ENCODE measurements around the gene RNLS. TPM values are rescaled to one million over a fixed set of nuclear protein-coding genes. Genes with fewer than 3 reads are reported as not detected.

RNLS gene
- total RNA-seq, 1 experiment from 2014 or later = 11.4 TPM

- POLR2A ChIA-PET = interaction anchor here (0.6 kb wide), 1 partner anchor 28 kb away, joined by 4 read pairs; no protein-coding TSS in a partner anchor
- CTCF ChIA-PET = no interaction called here
- Histone ChIP-seq H3K9me3 (ENCODE audit: control insufficient read depth, insufficient read depth, low read depth, low read length) (no peaks in the 10 kb centered on the region), H3K27ac (ENCODE audit: low read length) (no peak overlapping the region), H3K36me3 (ENCODE audit: control insufficient read depth, insufficient read depth, low read length) (no peaks in the 10 kb centered on the region), H3K4me3 (ENCODE audit: low read depth in 2 of 2, low read length in 2 of 2) (no peak overlapping the region), H3K27me3 (ENCODE audit: control insufficient read depth, insufficient read depth, low read length) (no peaks in the 10 kb centered on the region), H3K4me1 (ENCODE audit: control insufficient read depth, insufficient read depth, low read length) (no peaks in the 10 kb centered on the region)
- DNase-seq (ENCODE audit: low read depth, low spot score) = no peak
- intact Hi-C loops (cut with micrococcal nuclease; ENCODE audit: unreplicated experiment) = no loop called here
- in situ Hi-C loops (cut with HindIII; ENCODE audit: low pct_unique_long_range_greater_than_20kb, low sequenced_read_pairs) = no loop called here
- BruUV-seq (replicated peaks) = no TSS peak
- no peak for ATAC-seq
- no peak for TF ChIP-seq CTCF (IDR thresholded peaks at IDR 0.05)
- TF ChIP-seq SIN3A (IDR thresholded peaks at IDR 0.05; ENCODE audit: borderline replicate concordance, insufficient read depth, low read depth, low read length) = no peak
- no peak for TF ChIP-seq TCF7L2 (IDR thresholded peaks at IDR 0.05; ENCODE audit: low read depth, low read length)
- no peak for TF ChIP-seq REST (IDR thresholded peaks at IDR 0.05; ENCODE audit: insufficient read depth in 1 of 2, low read depth in 2 of 2, low read length in 1 of 2)
- TF ChIP-seq POLR2AphosphoS5 (IDR thresholded peaks at IDR 0.05; ENCODE audit: low read depth, low read length) = no peak
Observed at GRCh38 chr10:88409824-88410223, 173.3 kb downstream of the RNLS start.

GRCh38 chr10:88409236-88409635 lies 173.9 kb downstream of the RNLS start:
- ATAC-seq (no peak), DNase-seq (ENCODE audit: low read depth, low spot score) (no peak)
- Histone ChIP-seq H3K9me3 (ENCODE audit: control insufficient read depth, insufficient read depth, low read depth, low read length) (no peaks in the 10 kb centered on the region), H3K4me3 (ENCODE audit: low read depth in 2 of 2, low read length in 2 of 2) (no peak overlapping the region), H3K27ac (ENCODE audit: low read length) (no peak overlapping the region), H3K27me3 (ENCODE audit: control insufficient read depth, insufficient read depth, low read length) (no peaks in the 10 kb centered on the region), H3K4me1 (ENCODE audit: control insufficient read depth, insufficient read depth, low read length) (no peaks in the 10 kb centered on the region), H3K36me3 (ENCODE audit: control insufficient read depth, insufficient read depth, low read length) (no peaks in the 10 kb centered on the region)
- intact Hi-C loops (cut with micrococcal nuclease; ENCODE audit: unreplicated experiment) (no loop called here), in situ Hi-C loops (cut with HindIII; ENCODE audit: low pct_unique_long_range_greater_than_20kb, low sequenced_read_pairs) (no loop called here)
- CTCF ChIA-PET = no interaction called here
- POLR2A ChIA-PET = interaction anchor here (0.6 kb wide), 1 partner anchor 29 kb away, joined by 4 read pairs; no protein-coding TSS in a partner anchor
- no peak for TF ChIP-seq CTCF (IDR thresholded peaks at IDR 0.05)
- no peak for TF ChIP-seq REST (IDR thresholded peaks at IDR 0.05; ENCODE audit: insufficient read depth in 1 of 2, low read depth in 2 of 2, low read length in 1 of 2)
- no TSS peak for BruUV-seq (replicated peaks)

Measured in Panc1 (cell line).